Loucy (cell line): Measurements from ENCODE around the gene ERMN.

Experiments used
- EZH2phosphoT487 ChIP-seq: fragments of 200-600 bp; IDR thresholded peaks from 2 replicates; pipeline ENCODE4 v1.6.1; 2018; ENCODE audit warnings: antibody characterized with exemption, mild to moderate bottlenecking, moderate library complexity, borderline replicate concordance
- TF ChIP-seq, protein P1 (sequence below): fragments of 200-600 bp; sonication (generic); conservative IDR thresholded peaks from 2 replicates; pipeline ENCODE4 v1.5.1; 2014; ENCODE audit warnings: mild to moderate bottlenecking, antibody characterized with exemption, low read length

DNA sequence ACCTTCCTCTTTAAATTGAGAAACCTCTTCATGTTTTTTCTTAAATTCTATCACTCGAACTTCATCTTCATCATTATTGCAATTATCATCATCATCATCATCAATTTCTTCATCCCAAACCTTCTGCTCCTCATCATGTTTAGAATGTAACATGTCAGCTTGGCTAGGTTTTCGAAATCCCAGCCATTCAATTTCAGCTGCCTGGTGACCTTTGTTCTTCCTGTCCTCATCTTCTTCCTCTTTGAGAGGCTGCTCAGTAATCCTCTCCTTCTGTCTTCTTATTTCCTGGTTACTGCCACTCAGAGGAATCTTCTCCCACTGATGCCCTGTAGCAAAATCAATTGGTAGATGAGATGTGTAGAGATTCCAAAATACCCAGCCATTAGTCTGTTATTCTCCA is 4.2 kb downstream of the ERMN start:
- TF ChIP-seq, protein P1, sequence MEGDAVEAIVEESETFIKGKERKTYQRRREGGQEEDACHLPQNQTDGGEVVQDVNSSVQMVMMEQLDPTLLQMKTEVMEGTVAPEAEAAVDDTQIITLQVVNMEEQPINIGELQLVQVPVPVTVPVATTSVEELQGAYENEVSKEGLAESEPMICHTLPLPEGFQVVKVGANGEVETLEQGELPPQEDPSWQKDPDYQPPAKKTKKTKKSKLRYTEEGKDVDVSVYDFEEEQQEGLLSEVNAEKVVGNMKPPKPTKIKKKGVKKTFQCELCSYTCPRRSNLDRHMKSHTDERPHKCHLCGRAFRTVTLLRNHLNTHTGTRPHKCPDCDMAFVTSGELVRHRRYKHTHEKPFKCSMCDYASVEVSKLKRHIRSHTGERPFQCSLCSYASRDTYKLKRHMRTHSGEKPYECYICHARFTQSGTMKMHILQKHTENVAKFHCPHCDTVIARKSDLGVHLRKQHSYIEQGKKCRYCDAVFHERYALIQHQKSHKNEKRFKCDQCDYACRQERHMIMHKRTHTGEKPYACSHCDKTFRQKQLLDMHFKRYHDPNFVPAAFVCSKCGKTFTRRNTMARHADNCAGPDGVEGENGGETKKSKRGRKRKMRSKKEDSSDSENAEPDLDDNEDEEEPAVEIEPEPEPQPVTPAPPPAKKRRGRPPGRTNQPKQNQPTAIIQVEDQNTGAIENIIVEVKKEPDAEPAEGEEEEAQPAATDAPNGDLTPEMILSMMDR = no peak
- TF ChIP-seq EZH2phosphoT487 = no peak
